Pancreas (tissue), 10 donors: Measurements from ENCODE around the gene HSD11B1. TPM values are rescaled to one million over a fixed set of nuclear protein-coding genes. Genes with fewer than 3 reads are reported as not detected.
A peak's percentile ranks its signal among the peaks of the same experiment; 100 is the strongest.

Source experiments
- ATAC-seq, 4 donors: fragments of 200-7000 bp; cut with Tn5 transposase; one replicate each; pipeline versions ENCODE4 v1.8.0 to v1.9.1; 2020; ENCODE audit warnings: mild to moderate bottlenecking in 4 of 4, moderate library complexity in 4 of 4
- DNase-seq, 6 donors: peaks; one replicate each; pipeline ENCODE4 v3.0.0-alpha.2; 2020
- FAIRE-seq: peaks from 2 replicates; lab custom pipeline; 2012; peaks lifted over from hg19 to GRCh38; lab: Jason Lieb, UNC
- H3K27ac ChIP-seq, 4 donors: fragments of 200-600 bp; sonication (generic); 1 replicate in 3 of 4; 2 replicates in 1 of 4; pipeline versions ENCODE4 v1.5.0 to v1.8.0; 2020
- H3K27me3 ChIP-seq, 4 donors: fragments of 200-600 bp; one replicate each; pipeline ENCODE4 v1.8.0; 2021
- H3K36me3 ChIP-seq, 3 donors: fragments of 200-600 bp; sonication (generic) in 1 of 3; one replicate each; pipeline versions ENCODE4 v1.5.0 to v1.8.0; 2020 to 2021
- H3K4me1 ChIP-seq, 3 donors: fragments of 200-600 bp; one replicate each; pipeline ENCODE4 v1.8.0; 2021
- H3K4me3 ChIP-seq, 4 donors: fragments of 200-600 bp; sonication (generic) in 2 of 4; one replicate each; pipeline versions ENCODE4 v1.5.0 to v1.8.0; 2020 to 2021
- H3K9me3 ChIP-seq, 4 donors: fragments of 200-600 bp; one replicate each; pipeline ENCODE4 v1.8.0; 2021
- CTCF ChIP-seq, 4 donors: fragments of 200-600 bp; sonication (generic) in 3 of 4; IDR thresholded peaks; one replicate each; pipeline versions ENCODE4 v1.5.0 to v1.8.0; 2021; ENCODE audit warnings: antibody characterized with exemption in 4 of 4
- WGBS, 2 donors: extraction: QIAGEN DNeasy Blood & Tissue Kit; methylation state at CpG; one replicate each; pipeline ENCODE4 v1.1.7; 2013; 5-methylcytosine and 5-hydroxymethylcytosine counted together
- intact Hi-C, 3 donors: fragments of 100-400 bp; cut with DNase I; formaldehyde crosslinking; loops; one replicate each; pipeline versions ENCODE4 v1.11.1 to v1.14.2; 2022
- polyA plus RNA-seq, 2 donors: library from polyadenylated mRNA; stranded (reverse); fragments of 200-250 nt; gene quantifications; one replicate each; pipeline ENCODE4 v1.2.3, GENCODE V29; 2013
- total RNA-seq, 6 donors: library from RNA; stranded (reverse); fragmentation: NEBNext Ultra II Directional in 4 of 6; extraction: Animal tissue kit (Norgen Biotek cat#: 25700) in 4 of 6; gene quantifications; one replicate each; pipeline versions ENCODE4 v1.2.1 to v1.2.4, GENCODE V29; 2021 to 2023
- donor health status: healthy with polysubstance abuse.
- donor health status: DM: no; HTN: no; CAD: no; lungs with moderate emphysema.
- donor health status: DM: no; HTN: no; CAD: no.
- donor health status: control.
- donor health status: control.
- donor health status: Bipolar disorder and iron deficiency.
- donor health status: DM: yes; HTN: yes; CAD: no.
- donor health status: DM: no; HTN: no; CAD: no.
- donor health status: DM: no; HTN: no; CAD: no.
- donor health status: DM: yes; HTN: yes; CAD: no.

Gene HSD11B1
- total and polyA plus RNA-seq, 8 donors: 0.47 to 5.6 (median 1.0) TPM; not detected in 2

DNA sequence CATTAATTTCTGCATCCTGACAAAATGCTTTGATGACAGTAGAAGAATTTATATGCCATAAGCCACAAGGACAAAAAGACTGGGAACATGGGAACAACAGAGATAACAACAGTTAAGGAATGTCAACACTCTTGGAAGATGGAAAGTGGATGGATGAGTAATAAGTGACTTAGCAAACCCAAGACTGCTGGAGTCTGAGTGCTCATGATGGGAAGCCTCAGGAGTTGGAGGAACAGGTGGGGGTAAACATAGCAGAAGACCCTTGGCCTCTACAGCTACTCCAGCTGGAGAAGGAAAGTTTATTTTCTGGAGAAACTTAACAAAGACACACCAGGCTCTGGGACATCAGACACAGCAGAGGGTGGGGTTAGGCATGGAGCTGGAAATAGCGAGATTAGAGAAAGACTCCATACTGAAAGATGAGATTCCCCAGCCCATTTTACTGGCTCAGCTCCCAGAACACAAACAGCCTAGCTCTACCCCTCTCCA lies 15.9 kb upstream of the HSD11B1 start:
- peak in 1 of 4 donors; percentile 23 for ATAC-seq
- Histone ChIP-seq H3K36me3 (no peaks in the 10 kb centered on the region), H3K9me3 (no peaks in the 10 kb centered on the region), H3K27me3 (no peaks in the 10 kb centered on the region), H3K4me1 (no peaks in the 10 kb centered on the region), H3K4me3 (no peak overlapping the region), H3K27ac (no peak overlapping the region)
- WGBS, 2 donors: 78 to 82% methylated on average over 1 of the region's 1 CpG
- FAIRE-seq: no peak
- intact Hi-C loops: loop anchor here in 1 of 3 donors (5.0 kb wide), 1 partner anchor 101 kb away; no protein-coding TSS in a partner anchor
- no peak for TF ChIP-seq CTCF (IDR thresholded peaks at IDR 0.05)
- DNase-seq: no peak

DNA sequence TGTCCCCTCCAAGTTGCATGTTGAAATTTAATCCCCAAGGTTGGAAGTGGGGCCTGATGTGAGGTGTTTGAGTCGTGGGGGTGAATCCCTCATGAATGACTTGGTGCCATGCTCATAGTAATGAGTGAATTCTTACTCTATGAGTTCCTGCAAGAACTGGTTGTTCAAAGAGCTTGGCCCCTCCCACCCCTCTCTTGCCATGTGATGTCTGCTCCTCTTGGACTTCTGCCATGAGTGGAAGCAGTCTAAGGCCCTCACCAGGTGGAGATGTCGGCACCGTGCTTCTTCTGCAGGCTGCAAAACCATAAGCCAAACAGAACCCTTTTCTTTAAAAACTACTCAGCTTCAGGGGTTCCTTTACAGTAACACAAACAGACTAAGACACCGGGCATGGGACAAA lies 15.2 kb upstream of the HSD11B1 start:
- Histone ChIP-seq H3K9me3 (no peaks in the 10 kb centered on the region), H3K4me1 (no peaks in the 10 kb centered on the region), H3K27ac (no peak overlapping the region), H3K4me3 (no peak overlapping the region), H3K36me3 (no peaks in the 10 kb centered on the region), H3K27me3 (no peaks in the 10 kb centered on the region)
- ATAC-seq (peak in 2 of 4 donors; percentile 43 to 53), DNase-seq (peak in 2 of 6 donors; percentile 23 to 50), FAIRE-seq (no peak)
- TF ChIP-seq CTCF (IDR thresholded peaks at IDR 0.05): no peak
- WGBS, 2 donors: 61 to 73% methylated on average over 4 of the region's 4 CpGs
- intact Hi-C loops: loop anchor here in 1 of 3 donors (5.0 kb wide), 1 partner anchor 102 kb away; no protein-coding TSS in a partner anchor

DNA sequence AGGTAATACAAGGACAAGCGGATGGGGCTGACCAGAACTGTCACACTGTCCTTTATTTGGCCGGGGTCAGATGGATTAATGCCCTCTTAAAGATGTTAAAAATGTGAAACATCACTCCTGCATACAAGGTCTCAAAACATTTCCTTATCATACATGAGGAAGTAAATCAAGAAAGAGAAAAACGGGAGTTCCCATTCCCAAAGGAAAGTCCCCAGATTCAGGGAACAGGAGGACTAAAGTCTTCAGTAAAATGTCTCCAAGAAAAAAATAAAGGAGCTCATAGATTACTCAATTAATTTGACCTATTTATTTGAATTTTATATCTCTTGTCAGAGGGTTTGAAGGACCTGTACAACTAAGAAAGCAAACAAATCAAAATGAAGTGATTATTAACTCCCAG lies 13.4 kb upstream of the HSD11B1 start:
- ATAC-seq (no peak), DNase-seq (no peak), FAIRE-seq (no peak)
- H3K36me3 ChIP-seq: no peaks in the 10 kb centered on the region
- no peak overlapping the region for H3K27ac ChIP-seq
- no peaks in the 10 kb centered on the region for H3K9me3 ChIP-seq
- no peak for TF ChIP-seq CTCF (IDR thresholded peaks at IDR 0.05)
- no peaks in the 10 kb centered on the region for H3K4me1 ChIP-seq
- H3K27me3 ChIP-seq: no peaks in the 10 kb centered on the region
- intact Hi-C loops: loop anchor here in 1 of 3 donors (5.0 to 10.0 kb wide), 2 partner anchors 86 to 114 kb away; no protein-coding TSS in a partner anchor
- 58 to 60% methylated on average over 3 of the region's 3 CpGs for WGBS, 2 donors
- H3K4me3 ChIP-seq: no peak overlapping the region

- ATAC-seq: peak in 1 of 4 donors; percentile 13
- H3K27me3 ChIP-seq: no peaks in the 10 kb centered on the region
- intact Hi-C loops: loop anchor here in 1 of 3 donors (5.0 to 10.0 kb wide), 2 partner anchors 87 to 115 kb away; no protein-coding TSS in a partner anchor
- DNase-seq: no peak
- no peak for TF ChIP-seq CTCF (IDR thresholded peaks at IDR 0.05)
- 39 to 49% methylated on average over 3 to 4 of the region's 4 CpGs for WGBS, 2 donors
- FAIRE-seq: no peak
- H3K9me3 ChIP-seq: no peaks in the 10 kb centered on the region
- no peaks in the 10 kb centered on the region for H3K36me3 ChIP-seq
- no peaks in the 10 kb centered on the region for H3K4me1 ChIP-seq
- H3K27ac ChIP-seq: no peak overlapping the region
- no peak overlapping the region for H3K4me3 ChIP-seq
These were observed 12.3 kb upstream of the HSD11B1 start for GRCh38 chr1:209692296-209692695.
